HepG2 (cell line): ENCODE data around the gene CCDC142. TPM values are rescaled to one million over a fixed set of nuclear protein-coding genes. Genes with fewer than 3 reads are reported as not detected.

Source experiments
- HNF4A ChIP-seq: sonication (generic); formaldehyde crosslinking; IDR thresholded peaks from 2 replicates; pipeline ENCODE4 v1.4.0; 2020; ENCODE audit warnings: missing genetic modification reagents
- KAT2B ChIP-seq: fragments of 150-350 bp; IDR thresholded peaks from 2 replicates; pipeline ENCODE4 v1.6.1; 2014; ENCODE audit warnings: low read depth, low read length, borderline replicate concordance
- MAFF ChIP-seq: IDR thresholded peaks from 2 replicates; pipeline ENCODE4 v1.6.1; 2011; ENCODE audit warnings: low read depth, low read length, improper control_type of control experiment
- NONO ChIP-seq, 2 experiments: fragments of 450-650 bp in 1 of 2; sonication (generic) in 1 of 2; formaldehyde crosslinking in 1 of 2; IDR thresholded peaks in 1 of 2; conservative IDR thresholded peaks in 1 of 2; 2 replicates each; pipeline versions ENCODE4 v1.6.1 to v1.8.0; 2017 to 2022; ENCODE audit warnings: mild to moderate bottlenecking in 1 of 2, missing genetic modification reagents in 1 of 2, moderate library complexity in 1 of 2
- POGZ ChIP-seq: sonication (generic); formaldehyde crosslinking; IDR thresholded peaks from 2 replicates; pipeline ENCODE4 v1.4.0; 2020; ENCODE audit warnings: mild to moderate bottlenecking, missing genetic modification reagents
- RARG ChIP-seq: sonication (generic); formaldehyde crosslinking; IDR thresholded peaks from 2 replicates; pipeline ENCODE4 v1.4.0; 2020; ENCODE audit warnings: low read depth, mild to moderate bottlenecking, missing genetic modification reagents
- REPIN1 ChIP-seq: sonication (generic); formaldehyde crosslinking; IDR thresholded peaks from 2 replicates; pipeline ENCODE4 v1.8.0; 2022; ENCODE audit warnings: missing genetic modification reagents, low read depth, mild to moderate bottlenecking, borderline replicate concordance
- STAG1 ChIP-seq: sonication (generic); formaldehyde crosslinking; IDR thresholded peaks from 2 replicates; pipeline ENCODE4 v1.4.0; 2020; ENCODE audit warnings: missing genetic modification reagents
- TOE1 ChIP-seq: sonication (generic); formaldehyde crosslinking; IDR thresholded peaks from 2 replicates; pipeline ENCODE4 v1.4.0; 2020; ENCODE audit warnings: mild to moderate bottlenecking, missing genetic modification reagents
- ZNF354B ChIP-seq: sonication (generic); formaldehyde crosslinking; IDR thresholded peaks from 2 replicates; pipeline ENCODE4 v1.8.0; 2022; ENCODE audit warnings: mild to moderate bottlenecking, missing genetic modification reagents
- ZNF431 ChIP-seq: sonication (generic); formaldehyde crosslinking; IDR thresholded peaks from 2 replicates; pipeline ENCODE4 v1.9.0; 2022; ENCODE audit warnings: missing genetic modification reagents, low read depth, mild to moderate bottlenecking, borderline replicate concordance
- ZNF468 ChIP-seq: sonication (generic); formaldehyde crosslinking; IDR thresholded peaks from 2 replicates; pipeline ENCODE4 v1.8.0; 2022; ENCODE audit warnings: mild to moderate bottlenecking, moderate library complexity, missing genetic modification reagents
- ZNF564 ChIP-seq: sonication (generic); formaldehyde crosslinking; IDR thresholded peaks from 2 replicates; pipeline ENCODE4 v1.8.1; 2023; ENCODE audit warnings: mild to moderate bottlenecking, missing genetic modification reagents
- ZNF766 ChIP-seq: sonication (generic); formaldehyde crosslinking; IDR thresholded peaks from 2 replicates; pipeline ENCODE4 v1.5.0; 2020; ENCODE audit warnings: missing genetic modification reagents, borderline replicate concordance
- ZNF781 ChIP-seq: sonication (generic); formaldehyde crosslinking; IDR thresholded peaks from 2 replicates; pipeline ENCODE4 v1.5.1; 2020; ENCODE audit warnings: borderline replicate concordance, mild to moderate bottlenecking, missing genetic modification reagents; ENCODE audit errors: not compliant biosample characterization
- ZNF782 ChIP-seq: sonication (generic); formaldehyde crosslinking; IDR thresholded peaks from 2 replicates; pipeline ENCODE4 v1.4.0; 2020; ENCODE audit warnings: missing genetic modification reagents, mild to moderate bottlenecking, borderline replicate concordance
- polyA plus RNA-seq, 8 experiments: library from polyadenylated mRNA; depleted of rRNA in 3 of 8; stranded (reverse) in 7 of 8; unstranded in 1 of 8; fragments of >200 nt; fragmentation: Illumina TruSeq in 4 of 8; extraction: Trizol in 4 of 8; gene quantifications; 2 replicates each; pipeline versions ENCODE4 v1.2.1 to v1.2.3, GENCODE V29; 2011 to 2016; ENCODE audit warnings: low read depth in 4 of 8, missing spikeins in 1 of 8, mixed read lengths in 1 of 8; ENCODE audit not compliant: insufficient read depth in 1 of 8
- total RNA-seq, 5 experiments: library from RNA; depleted of rRNA; stranded (reverse); fragments of >200 nt; fragmentation: Illumina TruSeq; extraction: Trizol; gene quantifications; 2 replicates each; pipeline ENCODE4 v1.2.3, GENCODE V29; 2016; ENCODE audit warnings: low read depth in 1 of 5
- TF ChIP-seq, protein P1 (sequence below): sonication (generic); formaldehyde crosslinking; IDR thresholded peaks from 2 replicates; pipeline ENCODE4 v1.4.0; 2020; ENCODE audit warnings: missing genetic modification reagents
- TF ChIP-seq, protein P2 (sequence below): sonication (generic); formaldehyde crosslinking; IDR thresholded peaks from 2 replicates; pipeline ENCODE4 v1.5.0; 2020; ENCODE audit warnings: missing genetic modification reagents, mild to moderate bottlenecking, borderline replicate concordance
- TF ChIP-seq, protein P3 (sequence below): IDR thresholded peaks from 2 replicates; pipeline ENCODE4 v1.6.1; 2016; ENCODE audit warnings: low read depth, missing genetic modification reagents, missing compliant biosample characterization
- TF ChIP-seq, protein P4 (sequence below): sonication (generic); formaldehyde crosslinking; IDR thresholded peaks from 2 replicates; pipeline ENCODE4 v1.5.0; 2020; ENCODE audit warnings: missing genetic modification reagents

The CCDC142 gene
- total and polyA plus RNA-seq, 2 of the 13 experiments (the other 11 are each of a cell fraction or from before 2014, with no cell fraction given): 14.7 to 30.4 TPM

DNA sequence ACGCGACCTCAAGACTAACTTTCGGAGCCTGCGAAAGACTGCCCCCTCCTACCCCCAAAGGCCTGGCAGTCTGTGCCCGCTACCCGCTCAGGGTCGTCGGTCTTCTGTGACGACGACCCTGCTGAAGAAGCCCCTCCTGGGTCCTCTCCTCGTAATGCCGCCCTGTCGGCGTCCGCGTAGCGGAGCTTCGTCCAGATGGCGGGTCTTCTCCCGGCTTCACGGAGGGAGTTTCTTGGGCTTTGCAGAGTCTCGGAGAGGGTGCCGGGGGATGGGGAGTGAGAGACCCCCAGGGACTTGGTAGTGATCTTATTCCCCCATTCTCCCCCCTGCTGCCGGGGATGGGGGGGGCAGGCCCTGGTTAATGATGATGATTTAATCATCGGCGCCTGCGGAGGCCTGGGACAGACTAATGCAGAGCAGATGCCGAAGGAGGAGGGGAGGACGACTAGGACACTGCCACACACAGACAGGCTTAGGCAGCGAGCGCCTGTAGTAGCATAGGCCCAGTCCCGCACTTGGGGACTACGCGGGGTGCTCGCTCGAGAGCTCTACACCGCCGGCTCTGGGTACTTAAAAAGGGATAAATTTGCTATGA lies 25.2 kb upstream of the CCDC142 start (continued):
- TF ChIP-seq ZNF431 (CRISPR knock-in tag) (0 out of 2 replicates have a peak, but pooled peaks have one; percentile 34), REPIN1 (CRISPR knock-in tag) (no peak), NONO (IDR thresholded peaks at IDR 0.05) (no peak), NONO (CRISPR knock-in tag; conservative IDR thresholded peaks at IDR 0.05) (no peak), ZNF766 (CRISPR knock-in tag) (no peak), ZNF781 (no peak), ZNF468 (CRISPR knock-in tag) (no peak), HNF4A (CRISPR knock-in tag) (peak; percentile 18; the same call in 1 of the 2 replicates), ZNF354B (no peak), ZNF564 (CRISPR knock-in tag) (no peak), STAG1 (no peak), MAFF (no peak), TOE1 (no peak), RARG (CRISPR knock-in tag) (no peak; the same call in 1 of the 2 replicates), POGZ (no peak), ZNF782 (CRISPR knock-in tag) (no peak), KAT2B (no peak)
- TF ChIP-seq, protein P1, sequence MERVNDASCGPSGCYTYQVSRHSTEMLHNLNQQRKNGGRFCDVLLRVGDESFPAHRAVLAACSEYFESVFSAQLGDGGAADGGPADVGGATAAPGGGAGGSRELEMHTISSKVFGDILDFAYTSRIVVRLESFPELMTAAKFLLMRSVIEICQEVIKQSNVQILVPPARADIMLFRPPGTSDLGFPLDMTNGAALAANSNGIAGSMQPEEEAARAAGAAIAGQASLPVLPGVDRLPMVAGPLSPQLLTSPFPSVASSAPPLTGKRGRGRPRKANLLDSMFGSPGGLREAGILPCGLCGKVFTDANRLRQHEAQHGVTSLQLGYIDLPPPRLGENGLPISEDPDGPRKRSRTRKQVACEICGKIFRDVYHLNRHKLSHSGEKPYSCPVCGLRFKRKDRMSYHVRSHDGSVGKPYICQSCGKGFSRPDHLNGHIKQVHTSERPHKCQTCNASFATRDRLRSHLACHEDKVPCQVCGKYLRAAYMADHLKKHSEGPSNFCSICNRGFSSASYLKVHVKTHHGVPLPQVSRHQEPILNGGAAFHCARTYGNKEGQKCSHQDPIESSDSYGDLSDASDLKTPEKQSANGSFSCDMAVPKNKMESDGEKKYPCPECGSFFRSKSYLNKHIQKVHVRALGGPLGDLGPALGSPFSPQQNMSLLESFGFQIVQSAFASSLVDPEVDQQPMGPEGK (CRISPR knock-in tag): peak; percentile 48; the same call in 1 of the 2 replicates
- TF ChIP-seq, protein P2, sequence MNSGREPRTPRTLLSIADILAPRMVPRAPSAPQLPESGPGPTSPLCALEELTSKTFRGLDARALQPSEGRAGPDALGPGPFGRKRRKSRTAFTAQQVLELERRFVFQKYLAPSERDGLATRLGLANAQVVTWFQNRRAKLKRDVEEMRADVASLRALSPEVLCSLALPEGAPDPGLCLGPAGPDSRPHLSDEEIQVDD (CRISPR knock-in tag): no peak
- TF ChIP-seq, protein P3, sequence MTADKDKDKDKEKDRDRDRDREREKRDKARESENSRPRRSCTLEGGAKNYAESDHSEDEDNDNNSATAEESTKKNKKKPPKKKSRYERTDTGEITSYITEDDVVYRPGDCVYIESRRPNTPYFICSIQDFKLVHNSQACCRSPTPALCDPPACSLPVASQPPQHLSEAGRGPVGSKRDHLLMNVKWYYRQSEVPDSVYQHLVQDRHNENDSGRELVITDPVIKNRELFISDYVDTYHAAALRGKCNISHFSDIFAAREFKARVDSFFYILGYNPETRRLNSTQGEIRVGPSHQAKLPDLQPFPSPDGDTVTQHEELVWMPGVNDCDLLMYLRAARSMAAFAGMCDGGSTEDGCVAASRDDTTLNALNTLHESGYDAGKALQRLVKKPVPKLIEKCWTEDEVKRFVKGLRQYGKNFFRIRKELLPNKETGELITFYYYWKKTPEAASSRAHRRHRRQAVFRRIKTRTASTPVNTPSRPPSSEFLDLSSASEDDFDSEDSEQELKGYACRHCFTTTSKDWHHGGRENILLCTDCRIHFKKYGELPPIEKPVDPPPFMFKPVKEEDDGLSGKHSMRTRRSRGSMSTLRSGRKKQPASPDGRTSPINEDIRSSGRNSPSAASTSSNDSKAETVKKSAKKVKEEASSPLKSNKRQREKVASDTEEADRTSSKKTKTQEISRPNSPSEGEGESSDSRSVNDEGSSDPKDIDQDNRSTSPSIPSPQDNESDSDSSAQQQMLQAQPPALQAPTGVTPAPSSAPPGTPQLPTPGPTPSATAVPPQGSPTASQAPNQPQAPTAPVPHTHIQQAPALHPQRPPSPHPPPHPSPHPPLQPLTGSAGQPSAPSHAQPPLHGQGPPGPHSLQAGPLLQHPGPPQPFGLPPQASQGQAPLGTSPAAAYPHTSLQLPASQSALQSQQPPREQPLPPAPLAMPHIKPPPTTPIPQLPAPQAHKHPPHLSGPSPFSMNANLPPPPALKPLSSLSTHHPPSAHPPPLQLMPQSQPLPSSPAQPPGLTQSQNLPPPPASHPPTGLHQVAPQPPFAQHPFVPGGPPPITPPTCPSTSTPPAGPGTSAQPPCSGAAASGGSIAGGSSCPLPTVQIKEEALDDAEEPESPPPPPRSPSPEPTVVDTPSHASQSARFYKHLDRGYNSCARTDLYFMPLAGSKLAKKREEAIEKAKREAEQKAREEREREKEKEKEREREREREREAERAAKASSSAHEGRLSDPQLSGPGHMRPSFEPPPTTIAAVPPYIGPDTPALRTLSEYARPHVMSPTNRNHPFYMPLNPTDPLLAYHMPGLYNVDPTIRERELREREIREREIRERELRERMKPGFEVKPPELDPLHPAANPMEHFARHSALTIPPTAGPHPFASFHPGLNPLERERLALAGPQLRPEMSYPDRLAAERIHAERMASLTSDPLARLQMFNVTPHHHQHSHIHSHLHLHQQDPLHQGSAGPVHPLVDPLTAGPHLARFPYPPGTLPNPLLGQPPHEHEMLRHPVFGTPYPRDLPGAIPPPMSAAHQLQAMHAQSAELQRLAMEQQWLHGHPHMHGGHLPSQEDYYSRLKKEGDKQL: no peak
- TF ChIP-seq, protein P4, sequence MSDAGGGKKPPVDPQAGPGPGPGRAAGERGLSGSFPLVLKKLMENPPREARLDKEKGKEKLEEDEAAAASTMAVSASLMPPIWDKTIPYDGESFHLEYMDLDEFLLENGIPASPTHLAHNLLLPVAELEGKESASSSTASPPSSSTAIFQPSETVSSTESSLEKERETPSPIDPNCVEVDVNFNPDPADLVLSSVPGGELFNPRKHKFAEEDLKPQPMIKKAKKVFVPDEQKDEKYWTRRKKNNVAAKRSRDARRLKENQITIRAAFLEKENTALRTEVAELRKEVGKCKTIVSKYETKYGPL (CRISPR knock-in tag): no peak
